Colonic mucosa (tissue), 4 donors: ENCODE measurements around the gene ATXN1. TPM values are rescaled to one million over a fixed set of nuclear protein-coding genes. Genes with fewer than 3 reads are reported as not detected.

Experiments
- DNase-seq: peaks from one replicate; pipeline ENCODE4 v3.0.0-alpha.2; 2020
- H3K27ac ChIP-seq: fragments of 200-600 bp; one replicate; pipeline ENCODE4 v1.8.0; 2021
- H3K27me3 ChIP-seq: fragments of 200-600 bp; one replicate; pipeline ENCODE4 v1.8.0; 2021
- H3K36me3 ChIP-seq: fragments of 200-600 bp; one replicate; pipeline ENCODE4 v1.8.0; 2021
- H3K4me1 ChIP-seq: fragments of 200-600 bp; one replicate; pipeline ENCODE4 v1.8.0; 2021; ENCODE audit warnings: mild to moderate bottlenecking
- H3K4me3 ChIP-seq: fragments of 200-600 bp; one replicate; pipeline ENCODE4 v1.8.0; 2021
- H3K9ac ChIP-seq, 2 donors: one replicate each; pipeline ENCODE4 v1.7.0; 2013; ENCODE audit warnings: control low read depth in 2 of 2, low read depth in 2 of 2, low read length in 2 of 2
- H3K9me3 ChIP-seq: fragments of 200-600 bp; one replicate; pipeline ENCODE4 v1.8.0; 2021
- CTCF ChIP-seq: fragments of 200-600 bp; IDR thresholded peaks from one replicate; pipeline ENCODE4 v1.8.0; 2022; ENCODE audit warnings: antibody characterized with exemption, mild to moderate bottlenecking
- intact Hi-C: fragments of 100-400 bp; cut with DNase I; formaldehyde crosslinking; loops from one replicate; pipeline ENCODE4 v1.14.1; 2022
- total RNA-seq, 2 donors: library from RNA; stranded (reverse); fragmentation: NEBNext Ultra II Directional in 1 of 2; extraction: Animal tissue kit (Norgen Biotek cat#: 25700) in 1 of 2; gene quantifications; one replicate each; pipeline ENCODE4 v1.2.1, GENCODE V29; 2021
- donor health status: healthy.
- donor health status: DM: no; HTN: no; CAD: no.
- donor health status: DM: no; HTN: no; CAD: no.

The ATXN1 gene
- total RNA-seq, 2 donors from 2014 or later, result 24.5 to 41.9 TPM

GRCh38 chr6:16339265-16339587, 422.0 kb downstream of the ATXN1 start:
- intact Hi-C loops, result loop anchor here (10.0 kb wide), 2 partner anchors 626 to 746 kb away; no protein-coding TSS in a partner anchor
- no peak overlapping the region for H3K27ac ChIP-seq
- H3K9ac ChIP-seq, result no peak overlapping the region
- H3K9me3 ChIP-seq, result no peaks in the 10 kb centered on the region
- DNase-seq, result no peak
- no peaks in the 10 kb centered on the region for H3K36me3 ChIP-seq
- TF ChIP-seq CTCF, result no peak
- H3K4me1 ChIP-seq, result no peaks in the 10 kb centered on the region
- no peak overlapping the region for H3K4me3 ChIP-seq
- no peaks in the 10 kb centered on the region for H3K27me3 ChIP-seq

DNA sequence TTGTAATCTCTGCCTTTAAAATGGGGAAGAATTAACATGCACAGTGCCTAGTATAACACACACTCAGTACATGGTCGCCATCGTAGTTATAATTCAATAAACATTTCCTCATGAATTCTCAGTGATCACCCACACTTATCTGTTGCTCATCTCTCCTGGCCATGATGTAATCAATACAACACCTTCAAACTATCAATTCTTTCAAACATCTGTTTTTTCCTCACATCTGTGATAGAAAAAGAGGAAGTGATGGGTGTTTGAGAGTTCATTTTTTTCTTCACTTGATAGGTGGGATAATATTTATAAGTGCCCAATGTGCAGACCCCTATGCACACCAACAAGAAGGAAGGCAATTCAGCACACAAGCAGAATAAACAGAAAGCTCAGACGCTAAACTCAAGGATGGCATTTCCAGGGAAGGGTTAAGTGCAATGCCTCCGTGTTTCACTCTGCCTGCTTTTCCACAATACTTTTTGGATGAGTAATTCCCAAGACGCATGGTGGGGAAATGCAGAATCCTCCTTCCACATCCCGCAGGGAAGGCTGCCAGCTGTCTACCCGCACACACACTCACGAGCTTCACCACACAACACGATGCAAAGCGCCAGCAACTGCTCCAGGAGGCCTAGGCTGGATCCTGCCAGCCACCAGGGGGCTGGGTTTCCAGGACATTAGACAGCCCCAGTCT, 422.5 kb downstream of the ATXN1 start:
- Histone ChIP-seq H3K4me1 (no peaks in the 10 kb centered on the region), H3K27ac (no peak overlapping the region), H3K36me3 (no peaks in the 10 kb centered on the region), H3K27me3 (no peaks in the 10 kb centered on the region), H3K9me3 (no peaks in the 10 kb centered on the region), H3K9ac (no peak overlapping the region), H3K4me3 (no peak overlapping the region)
- intact Hi-C loops, result loop anchor here (10.0 kb wide), 2 partner anchors 626 to 746 kb away; no protein-coding TSS in a partner anchor
- DNase-seq, result peak; percentile 60
- no peak for TF ChIP-seq CTCF

DNA sequence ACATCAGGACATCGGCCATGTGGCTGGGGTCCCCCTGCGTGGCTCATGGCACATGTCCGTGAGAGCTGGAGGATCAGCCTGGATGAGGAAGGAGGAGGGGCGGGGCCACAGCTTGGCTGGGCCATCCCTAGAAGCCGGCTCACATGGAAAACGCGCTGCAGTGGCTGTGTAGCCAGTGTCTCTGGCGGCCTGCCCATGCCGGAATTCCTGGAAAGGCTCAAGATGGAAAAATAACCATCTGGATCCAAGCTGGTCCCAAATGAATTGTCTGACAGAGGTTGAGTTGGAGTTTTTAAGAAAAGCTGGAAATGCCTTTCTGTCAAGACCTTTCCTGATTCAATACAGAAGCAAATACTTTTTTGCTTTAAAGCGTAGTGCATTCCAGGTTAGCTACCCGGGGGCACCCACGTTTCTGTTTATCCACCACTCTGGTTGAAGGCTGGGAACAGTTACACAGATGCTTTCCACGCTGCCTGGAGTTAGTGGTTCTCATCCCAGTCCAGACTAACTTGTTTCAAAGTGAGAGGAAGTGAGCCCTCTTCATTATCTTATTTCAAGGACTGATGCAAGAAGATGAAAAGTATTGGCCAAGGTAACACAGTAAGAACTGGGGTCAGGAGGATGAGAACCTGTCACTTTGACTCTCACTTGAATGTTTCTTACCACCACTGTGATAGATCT, 423.8 kb downstream of the ATXN1 start:
- DNase-seq, result peak; percentile 75
- no peaks in the 10 kb centered on the region for H3K36me3 ChIP-seq
- H3K4me1 ChIP-seq, result no peaks in the 10 kb centered on the region

DNA sequence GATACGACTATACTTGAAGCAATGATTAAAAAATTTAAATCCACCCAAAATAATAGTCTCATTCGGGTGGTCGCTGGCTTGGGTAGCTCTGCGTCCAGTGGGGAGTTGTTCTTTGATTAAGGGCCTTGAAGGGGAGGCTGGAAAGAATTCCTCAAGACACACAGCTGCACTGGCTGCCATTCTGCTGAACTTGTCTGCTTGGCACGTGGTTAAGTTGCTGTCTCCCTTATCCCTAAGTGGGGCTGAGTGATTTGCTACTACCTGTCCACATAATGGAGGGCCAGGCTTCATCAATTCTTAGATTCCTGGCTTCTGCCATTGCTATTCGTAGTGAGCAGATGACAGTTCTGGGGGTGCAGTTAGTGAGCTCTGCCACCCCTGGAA, 424.4 kb downstream of the ATXN1 start:
- H3K27me3 ChIP-seq, result no peaks in the 10 kb centered on the region
- H3K4me1 ChIP-seq, result peaks cover 1% of the 10 kb centered on the region
- no peak for TF ChIP-seq CTCF
- H3K27ac ChIP-seq, result peak overlapping the region; percentile 45
- intact Hi-C loops, result loop anchor here (10.0 kb wide), 2 partner anchors 628 to 748 kb away; no protein-coding TSS in a partner anchor
- no peaks in the 10 kb centered on the region for H3K9me3 ChIP-seq
- no peak overlapping the region for H3K4me3 ChIP-seq
- no peaks in the 10 kb centered on the region for H3K36me3 ChIP-seq
- DNase-seq, result no peak
- H3K9ac ChIP-seq, result peak overlapping the region in 1 of 2 donors; percentile 35

More for the DNA sequence above, 423.8 kb downstream of the ATXN1 start:
- Histone ChIP-seq H3K27me3 (no peaks in the 10 kb centered on the region), H3K9ac (peak overlapping the region in 1 of 2 donors; percentile 35), H3K27ac (peak overlapping the region; percentile 45), H3K4me3 (no peak overlapping the region), H3K9me3 (no peaks in the 10 kb centered on the region)
- no peak for TF ChIP-seq CTCF
- intact Hi-C loops, result loop anchor here (10.0 kb wide), 2 partner anchors 627 to 747 kb away; no protein-coding TSS in a partner anchor

GRCh38 chr6:16336056-16336818, 425.0 kb downstream of the ATXN1 start:
- no peaks in the 10 kb centered on the region for H3K9me3 ChIP-seq
- DNase-seq, result no peak
- no peak for TF ChIP-seq CTCF
- H3K4me1 ChIP-seq, result peaks cover 6% of the 10 kb centered on the region
- H3K36me3 ChIP-seq, result no peaks in the 10 kb centered on the region
- intact Hi-C loops, result loop anchor here (10.0 kb wide), 2 partner anchors 629 to 749 kb away; no protein-coding TSS in a partner anchor
- H3K27me3 ChIP-seq, result no peaks in the 10 kb centered on the region
- H3K9ac ChIP-seq, result no peak overlapping the region
- H3K27ac ChIP-seq, result no peak overlapping the region
- no peak overlapping the region for H3K4me3 ChIP-seq
